Measurements from ENCODE around the gene FXYD7.
"Not testable (repeated sequence)": the region's sequence is repeated elsewhere in the genome, so short reads cannot be mapped to it uniquely, and the experiment has no call there.

GRCh38 chr19:35129724-35130274 lies 13.3 kb upstream of the FXYD7 start:
- not testable (repeated sequence) for TF ChIP-seq CTCF (conservative IDR thresholded peaks at IDR 0.05 in 1 of 2, IDR thresholded peaks at IDR 0.05 in 1 of 2; ENCODE audit: extremely low read depth in 1 of 2, insufficient read depth in 1 of 2, low read depth in 1 of 2, low read length in 2 of 2); EZH2 (IDR thresholded peaks at IDR 0.05; ENCODE audit: borderline replicate concordance, low read length)
